ENCODE results near the gene EPC1.

- TF ChIP-seq CTCF (conservative IDR thresholded peaks at IDR 0.05; ENCODE audit: low read length) (peak; percentile 97), EZH2phosphoT487 (IDR thresholded peaks at IDR 0.05; ENCODE audit: borderline replicate concordance, low read depth, low read length) (no peak)
Measured at GRCh38 chr10:32377458-32378259, 30.7 kb upstream of the EPC1 start.

Data from OCI-LY7 (cell line).